HFF-Myc (cell line): Measurements from ENCODE around the gene HNRNPA2B1.

Experiments used
- DNase-seq: peaks from one replicate; pipeline ENCODE4 v3.0.0-alpha.2; 2011; ENCODE audit warnings: low read depth; ENCODE audit errors: extremely low read depth
- H3K4me3 ChIP-seq: replicated peaks from 2 replicates; pipeline ENCODE4 v1.5.1; 2011; ENCODE audit warnings: low read depth, mild to moderate bottlenecking, control low read depth, low read length
- CTCF ChIP-seq: IDR thresholded peaks from 2 replicates; pipeline ENCODE4 v1.5.1; 2012; ENCODE audit warnings: mild to moderate bottlenecking, low read depth, low read length, control low read depth; ENCODE audit errors: missing control alignments

HNRNPA2B1 gene

GRCh38 chr7:26192485-26193087, 8.0 kb downstream of the HNRNPA2B1 start:
- DNase-seq = no peak
- TF ChIP-seq CTCF = no peak

GRCh38 chr7:26191974-26192479, 8.5 kb downstream of the HNRNPA2B1 start:
- H3K4me3 ChIP-seq = no peak overlapping the region
- DNase-seq = no peak
- no peak for TF ChIP-seq CTCF

More at GRCh38 chr7:26192485-26193087, 8.0 kb downstream of the HNRNPA2B1 start:
- no peak overlapping the region for H3K4me3 ChIP-seq

GRCh38 chr7:26191233-26191973, 9.1 kb downstream of the HNRNPA2B1 start:
- no peak overlapping the region for H3K4me3 ChIP-seq
- no peak for DNase-seq
- TF ChIP-seq CTCF = no peak

GRCh38 chr7:26190417-26190869, 10.1 kb downstream of the HNRNPA2B1 start:
- no peak for TF ChIP-seq CTCF
- no peak for DNase-seq
- no peak overlapping the region for H3K4me3 ChIP-seq

GRCh38 chr7:26189697-26190096, 10.8 kb downstream of the HNRNPA2B1 start:
- no peak for TF ChIP-seq CTCF
- no peak for DNase-seq
- no peak overlapping the region for H3K4me3 ChIP-seq

GRCh38 chr7:26188957-26189541, 11.5 kb downstream of the HNRNPA2B1 start:
- H3K4me3 ChIP-seq = no peak overlapping the region
- DNase-seq = no peak
- TF ChIP-seq CTCF = no peak
